GM12801 (cell line): ENCODE measurements around the gene STXBP2.

Experiments
- CTCF ChIP-seq: IDR thresholded peaks from one replicate; pipeline ENCODE4 v1.5.1; 2011; ENCODE audit warnings: control low read depth; ENCODE audit not compliant: insufficient read length; ENCODE audit errors: extremely low read depth

The STXBP2 gene

GRCh38 chr19:7623725-7624603, 12.9 kb upstream of the STXBP2 start:
- no peak for TF ChIP-seq CTCF

DNA sequence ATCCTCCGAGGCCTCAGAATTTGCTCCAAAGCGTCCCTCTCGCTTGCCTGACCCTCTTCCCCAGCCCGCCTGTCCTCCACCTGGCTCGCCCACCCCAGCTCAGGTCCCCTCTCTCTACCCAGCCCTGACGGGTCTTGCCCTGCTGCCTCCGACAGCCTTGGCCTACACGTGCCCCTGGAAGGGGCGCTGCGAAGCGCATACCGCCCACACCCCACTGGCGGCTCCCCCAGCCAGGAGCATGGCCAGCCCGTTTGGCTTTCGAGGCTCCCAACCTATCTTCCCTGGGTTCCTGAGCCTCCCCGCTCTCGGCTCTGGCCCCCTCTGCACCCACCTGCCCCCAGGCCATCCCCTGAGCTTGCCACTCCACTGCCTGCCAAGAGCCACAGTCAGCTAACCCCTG, 12.1 kb upstream of the STXBP2 start:
- no peak for TF ChIP-seq CTCF

DNA sequence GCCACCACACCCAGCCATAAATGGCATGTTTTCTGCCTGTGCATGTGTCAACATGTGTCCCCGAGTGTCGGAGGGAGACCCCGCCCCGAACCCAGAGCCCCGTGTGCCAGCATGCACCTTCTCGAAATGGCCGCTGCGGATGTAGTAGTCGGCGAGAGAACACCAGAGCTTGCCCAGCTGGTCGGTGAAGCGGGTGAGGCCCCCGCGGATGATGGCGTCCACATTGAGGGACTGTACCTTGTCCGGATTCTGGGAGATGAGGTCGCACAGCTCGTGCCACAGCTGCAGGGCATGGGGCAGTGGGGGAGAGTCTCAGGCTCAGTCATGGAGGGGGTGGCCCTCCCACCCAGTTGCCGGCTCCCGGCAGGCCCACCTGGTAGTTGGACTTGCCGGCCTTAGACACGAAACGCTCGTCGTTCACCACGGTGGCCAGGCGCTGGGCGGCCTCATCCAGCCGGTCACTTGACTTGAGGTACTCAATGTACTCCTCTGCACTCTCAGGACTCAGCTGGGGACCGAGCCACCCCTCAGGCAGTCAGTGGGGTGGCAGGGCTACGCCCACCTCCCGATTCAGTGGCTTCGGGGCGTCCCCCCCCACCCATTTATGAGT, 11.0 kb upstream of the STXBP2 start:
- TF ChIP-seq CTCF = no peak

DNA sequence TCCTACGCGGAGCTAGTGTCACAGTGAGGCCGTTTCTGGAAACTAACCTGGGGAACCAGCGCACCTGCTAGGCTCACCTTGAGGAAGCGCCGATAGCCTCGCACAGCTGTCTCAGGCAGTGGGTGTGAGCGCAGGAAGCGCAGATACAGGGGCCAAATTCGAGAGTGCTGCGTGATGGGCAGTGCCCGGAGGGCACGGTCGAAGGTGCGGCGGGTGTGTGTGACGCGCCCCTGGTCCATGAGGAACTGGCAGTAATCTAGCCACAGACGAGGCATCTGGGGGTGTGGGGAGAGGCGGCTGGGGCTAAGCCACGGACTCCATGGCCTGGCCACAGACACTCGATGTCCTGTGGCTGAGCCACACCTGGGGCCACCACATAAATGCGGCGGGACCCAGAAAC, 9.7 kb upstream of the STXBP2 start:
- TF ChIP-seq CTCF = no peak

GRCh38 chr19:7628589-7629311, 8.2 kb upstream of the STXBP2 start:
- TF ChIP-seq CTCF = no peak

DNA sequence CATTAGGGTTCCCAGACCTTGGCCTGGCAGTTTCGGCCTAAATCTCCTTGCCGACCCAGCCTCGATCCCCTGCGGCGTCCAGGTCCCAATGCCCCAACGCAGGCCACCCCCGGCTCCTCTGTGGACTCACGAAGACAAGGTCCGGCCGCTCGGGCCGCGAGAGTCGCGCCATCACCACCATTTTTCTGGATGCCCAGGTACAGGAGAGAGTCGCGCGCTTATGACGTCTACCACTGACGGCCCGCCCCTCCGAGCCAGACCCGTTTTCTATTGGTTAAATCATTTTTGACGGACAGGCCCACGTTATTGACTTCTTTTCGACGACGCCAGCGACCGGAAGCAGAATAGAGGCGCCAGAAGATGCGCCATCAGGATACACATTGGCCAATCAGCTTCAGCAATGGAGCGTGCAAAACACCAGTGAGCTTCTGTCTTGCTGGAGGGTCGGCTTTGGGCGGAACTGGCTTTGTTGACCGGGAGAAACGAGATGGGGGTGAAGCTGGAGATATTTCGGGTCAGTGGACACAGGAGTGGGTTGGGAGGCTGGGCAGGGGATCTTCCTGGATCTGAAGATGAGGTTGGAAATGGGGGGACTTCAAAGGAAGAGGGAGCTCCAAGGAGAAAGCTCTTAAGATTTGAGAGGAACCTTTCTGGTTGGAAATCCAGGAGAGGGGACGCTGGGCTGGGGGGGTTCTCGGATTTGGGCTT, 7.4 kb upstream of the STXBP2 start, which contains the start of the genes PET100 and XAB2:
TSS of gene PET100 (plus strand) at position 447 of the 708 bp plus-strand sequence. CDS start at position 488, 41 bp downstream.
TSS of gene XAB2 (minus strand) at position 199 of the 708 bp plus-strand sequence. CDS start at position 181, 18 bp downstream.
- TF ChIP-seq CTCF = no peak
